ENCODE measurements around the gene NFIB.

The NFIB gene

GRCh38 chr9:14084867-14085266 lies 229.1 kb downstream of the NFIB start:
- Histone ChIP-seq H3K9me3 (ENCODE audit: control insufficient read depth, low read length) (no peaks in the 10 kb centered on the region), H3K9ac (ENCODE audit: low read length) (no peak overlapping the region), H3K4me3 (ENCODE audit: low read length) (no peak overlapping the region), H3K27me3 (ENCODE audit: control insufficient read depth, insufficient read depth, low read length) (no peaks in the 10 kb centered on the region), H3K36me3 (ENCODE audit: control insufficient read depth, insufficient read depth, low read length) (no peaks in the 10 kb centered on the region), H3K4me1 (ENCODE audit: control insufficient read depth, insufficient read depth, low read length) (no peaks in the 10 kb centered on the region)

GRCh38 chr9:14083366-14083765 lies 230.6 kb downstream of the NFIB start:
- H3K36me3 ChIP-seq (ENCODE audit: control insufficient read depth, insufficient read depth, low read length), result no peaks in the 10 kb centered on the region
- no peaks in the 10 kb centered on the region for H3K27me3 ChIP-seq (ENCODE audit: control insufficient read depth, insufficient read depth, low read length)
- H3K9ac ChIP-seq (ENCODE audit: low read length), result no peak overlapping the region
- H3K9me3 ChIP-seq (ENCODE audit: control insufficient read depth, low read length), result no peaks in the 10 kb centered on the region
- H3K4me1 ChIP-seq (ENCODE audit: control insufficient read depth, insufficient read depth, low read length), result no peaks in the 10 kb centered on the region
- H3K4me3 ChIP-seq (ENCODE audit: low read length), result no peak overlapping the region

- no peaks in the 10 kb centered on the region for H3K9me3 ChIP-seq (ENCODE audit: control insufficient read depth, low read length)
- H3K36me3 ChIP-seq (ENCODE audit: control insufficient read depth, insufficient read depth, low read length), result no peaks in the 10 kb centered on the region
- H3K4me3 ChIP-seq (ENCODE audit: low read length), result no peak overlapping the region
- no peak overlapping the region for H3K9ac ChIP-seq (ENCODE audit: low read length)
- H3K4me1 ChIP-seq (ENCODE audit: control insufficient read depth, insufficient read depth, low read length), result peaks cover 6% of the 10 kb centered on the region
- H3K27me3 ChIP-seq (ENCODE audit: control insufficient read depth, insufficient read depth, low read length), result no peaks in the 10 kb centered on the region
Observed at GRCh38 chr9:14082732-14083131, 231.2 kb downstream of the NFIB start.

- H3K27me3 ChIP-seq (ENCODE audit: control insufficient read depth, insufficient read depth, low read length), result no peaks in the 10 kb centered on the region
- H3K9ac ChIP-seq (ENCODE audit: low read length), result no peak overlapping the region
- H3K36me3 ChIP-seq (ENCODE audit: control insufficient read depth, insufficient read depth, low read length), result no peaks in the 10 kb centered on the region
- H3K4me3 ChIP-seq (ENCODE audit: low read length), result no peak overlapping the region
- H3K9me3 ChIP-seq (ENCODE audit: control insufficient read depth, low read length), result no peaks in the 10 kb centered on the region
- peaks cover 12% of the 10 kb centered on the region for H3K4me1 ChIP-seq (ENCODE audit: control insufficient read depth, insufficient read depth, low read length)
Observed at GRCh38 chr9:14081745-14082144, 232.2 kb downstream of the NFIB start.

- Histone ChIP-seq H3K9ac (ENCODE audit: low read length) (no peak overlapping the region), H3K9me3 (ENCODE audit: control insufficient read depth, low read length) (no peaks in the 10 kb centered on the region), H3K4me3 (ENCODE audit: low read length) (no peak overlapping the region), H3K36me3 (ENCODE audit: control insufficient read depth, insufficient read depth, low read length) (no peaks in the 10 kb centered on the region), H3K27me3 (ENCODE audit: control insufficient read depth, insufficient read depth, low read length) (no peaks in the 10 kb centered on the region), H3K4me1 (ENCODE audit: control insufficient read depth, insufficient read depth, low read length) (peaks cover 18% of the 10 kb centered on the region)
Observed at GRCh38 chr9:14080959-14081542, 232.9 kb downstream of the NFIB start.

- no peaks in the 10 kb centered on the region for H3K27me3 ChIP-seq (ENCODE audit: control insufficient read depth, insufficient read depth, low read length)
- peaks cover 18% of the 10 kb centered on the region for H3K4me1 ChIP-seq (ENCODE audit: control insufficient read depth, insufficient read depth, low read length)
- no peaks in the 10 kb centered on the region for H3K9me3 ChIP-seq (ENCODE audit: control insufficient read depth, low read length)
- H3K36me3 ChIP-seq (ENCODE audit: control insufficient read depth, insufficient read depth, low read length), result no peaks in the 10 kb centered on the region
- H3K9ac ChIP-seq (ENCODE audit: low read length), result no peak overlapping the region
- H3K4me3 ChIP-seq (ENCODE audit: low read length), result no peak overlapping the region
Observed at GRCh38 chr9:14079440-14079839, 234.5 kb downstream of the NFIB start.

- Histone ChIP-seq H3K36me3 (ENCODE audit: control insufficient read depth, insufficient read depth, low read length) (no peaks in the 10 kb centered on the region), H3K4me1 (ENCODE audit: control insufficient read depth, insufficient read depth, low read length) (peaks cover 18% of the 10 kb centered on the region), H3K4me3 (ENCODE audit: low read length) (no peak overlapping the region), H3K9ac (ENCODE audit: low read length) (no peak overlapping the region), H3K9me3 (ENCODE audit: control insufficient read depth, low read length) (no peaks in the 10 kb centered on the region), H3K27me3 (ENCODE audit: control insufficient read depth, insufficient read depth, low read length) (no peaks in the 10 kb centered on the region)
Observed at GRCh38 chr9:14077672-14078071, 236.3 kb downstream of the NFIB start.

GRCh38 chr9:14075218-14075617 lies 238.7 kb downstream of the NFIB start:
- Histone ChIP-seq H3K9ac (ENCODE audit: low read length) (no peak overlapping the region), H3K4me1 (ENCODE audit: control insufficient read depth, insufficient read depth, low read length) (peaks cover 18% of the 10 kb centered on the region), H3K4me3 (ENCODE audit: low read length) (no peak overlapping the region), H3K9me3 (ENCODE audit: control insufficient read depth, low read length) (no peaks in the 10 kb centered on the region), H3K36me3 (ENCODE audit: control insufficient read depth, insufficient read depth, low read length) (no peaks in the 10 kb centered on the region), H3K27me3 (ENCODE audit: control insufficient read depth, insufficient read depth, low read length) (no peaks in the 10 kb centered on the region)

- Histone ChIP-seq H3K9me3 (ENCODE audit: control insufficient read depth, low read length) (no peaks in the 10 kb centered on the region), H3K4me1 (ENCODE audit: control insufficient read depth, insufficient read depth, low read length) (peaks cover 13% of the 10 kb centered on the region), H3K9ac (ENCODE audit: low read length) (no peak overlapping the region), H3K4me3 (ENCODE audit: low read length) (no peak overlapping the region), H3K36me3 (ENCODE audit: control insufficient read depth, insufficient read depth, low read length) (no peaks in the 10 kb centered on the region), H3K27me3 (ENCODE audit: control insufficient read depth, insufficient read depth, low read length) (no peaks in the 10 kb centered on the region)
Observed at GRCh38 chr9:14072850-14073249, 241.1 kb downstream of the NFIB start.

GRCh38 chr9:14071484-14071883 lies 242.5 kb downstream of the NFIB start:
- no peak overlapping the region for H3K9ac ChIP-seq (ENCODE audit: low read length)
- H3K4me1 ChIP-seq (ENCODE audit: control insufficient read depth, insufficient read depth, low read length), result peaks cover 3% of the 10 kb centered on the region
- no peaks in the 10 kb centered on the region for H3K27me3 ChIP-seq (ENCODE audit: control insufficient read depth, insufficient read depth, low read length)
- no peak overlapping the region for H3K4me3 ChIP-seq (ENCODE audit: low read length)
- no peaks in the 10 kb centered on the region for H3K9me3 ChIP-seq (ENCODE audit: control insufficient read depth, low read length)
- H3K36me3 ChIP-seq (ENCODE audit: control insufficient read depth, insufficient read depth, low read length), result no peaks in the 10 kb centered on the region

GRCh38 chr9:14068690-14069089 lies 245.3 kb downstream of the NFIB start:
- H3K9me3 ChIP-seq (ENCODE audit: control insufficient read depth, low read length), result no peaks in the 10 kb centered on the region
- no peak overlapping the region for H3K4me3 ChIP-seq (ENCODE audit: low read length)
- H3K27me3 ChIP-seq (ENCODE audit: control insufficient read depth, insufficient read depth, low read length), result no peaks in the 10 kb centered on the region
- no peak overlapping the region for H3K9ac ChIP-seq (ENCODE audit: low read length)
- H3K4me1 ChIP-seq (ENCODE audit: control insufficient read depth, insufficient read depth, low read length), result no peaks in the 10 kb centered on the region
- no peaks in the 10 kb centered on the region for H3K36me3 ChIP-seq (ENCODE audit: control insufficient read depth, insufficient read depth, low read length)

GRCh38 chr9:14066831-14067230 lies 247.1 kb downstream of the NFIB start:
- H3K4me3 ChIP-seq (ENCODE audit: low read length), result no peak overlapping the region
- H3K27me3 ChIP-seq (ENCODE audit: control insufficient read depth, insufficient read depth, low read length), result no peaks in the 10 kb centered on the region
- no peak overlapping the region for H3K9ac ChIP-seq (ENCODE audit: low read length)
- H3K9me3 ChIP-seq (ENCODE audit: control insufficient read depth, low read length), result no peaks in the 10 kb centered on the region
- no peaks in the 10 kb centered on the region for H3K4me1 ChIP-seq (ENCODE audit: control insufficient read depth, insufficient read depth, low read length)
- H3K36me3 ChIP-seq (ENCODE audit: control insufficient read depth, insufficient read depth, low read length), result no peaks in the 10 kb centered on the region

- Histone ChIP-seq H3K4me3 (ENCODE audit: low read length) (no peak overlapping the region), H3K9me3 (ENCODE audit: control insufficient read depth, low read length) (no peaks in the 10 kb centered on the region), H3K9ac (ENCODE audit: low read length) (no peak overlapping the region), H3K27me3 (ENCODE audit: control insufficient read depth, insufficient read depth, low read length) (no peaks in the 10 kb centered on the region), H3K36me3 (ENCODE audit: control insufficient read depth, insufficient read depth, low read length) (no peaks in the 10 kb centered on the region), H3K4me1 (ENCODE audit: control insufficient read depth, insufficient read depth, low read length) (no peaks in the 10 kb centered on the region)
Observed at GRCh38 chr9:14066032-14066431, 247.9 kb downstream of the NFIB start.

Data from mucosa of stomach (tissue), 1 donor.